Stimulated activated CD4-positive, alpha-beta T cell treated with anti-CD3 and anti-CD28 coated beads, Interleukin-1b, Interleukin-23, amount 100 ng/mL, for 1 hour (primary cell): ENCODE data around the gene CLDN19.
"Not testable (repeated sequence)": the region's sequence is repeated elsewhere in the genome, so short reads cannot be mapped to it uniquely, and the experiment has no call there.

ENCODE experiments used
- DNase-seq, 2 donors: peaks; one replicate each; pipeline ENCODE4 v3.0.0-alpha.2; 2020; ENCODE audit warnings: low read depth in 2 of 2

The CLDN19 gene

DNA sequence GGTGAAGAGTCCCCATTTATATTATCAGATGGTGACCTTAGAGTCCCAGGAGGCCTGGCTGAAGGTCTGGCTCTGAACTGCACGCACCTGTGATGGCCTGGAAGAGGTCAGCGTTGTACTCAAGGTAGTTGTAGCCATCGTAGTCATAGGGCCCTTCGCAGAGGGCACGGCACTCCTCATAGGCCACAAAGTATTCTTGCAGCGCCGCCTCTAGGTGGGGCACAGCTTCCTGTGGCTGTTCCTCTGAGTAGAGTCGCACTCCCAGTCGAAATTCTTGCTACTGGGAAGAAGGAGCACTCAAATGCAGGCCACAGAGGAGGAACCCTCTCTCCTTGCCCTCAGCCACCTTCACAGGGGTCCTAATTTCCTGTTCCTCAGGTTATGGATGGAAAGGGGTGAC lies 19.1 kb upstream of the CLDN19 start:
- DNase-seq: no peak

DNA sequence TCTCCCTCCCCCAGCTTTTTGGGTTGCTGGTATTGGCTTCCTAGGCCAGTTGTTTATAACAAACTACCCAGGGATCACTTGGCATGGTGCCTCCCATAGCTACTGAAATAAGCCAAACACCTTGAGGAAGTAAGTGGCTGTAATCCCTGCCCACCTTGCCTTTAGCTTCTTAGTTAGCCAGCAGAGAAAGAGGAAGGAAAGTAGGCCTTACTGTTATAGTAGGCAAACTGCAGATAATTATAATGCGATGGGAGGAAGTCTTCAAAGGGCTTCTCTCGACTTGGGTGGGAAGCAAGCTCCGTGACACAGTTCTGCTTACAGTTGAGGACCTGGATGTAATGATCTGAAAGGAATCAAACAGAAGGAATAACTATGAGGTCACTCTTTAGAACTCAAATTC lies 18.6 kb upstream of the CLDN19 start:
- DNase-seq: no peak

DNA sequence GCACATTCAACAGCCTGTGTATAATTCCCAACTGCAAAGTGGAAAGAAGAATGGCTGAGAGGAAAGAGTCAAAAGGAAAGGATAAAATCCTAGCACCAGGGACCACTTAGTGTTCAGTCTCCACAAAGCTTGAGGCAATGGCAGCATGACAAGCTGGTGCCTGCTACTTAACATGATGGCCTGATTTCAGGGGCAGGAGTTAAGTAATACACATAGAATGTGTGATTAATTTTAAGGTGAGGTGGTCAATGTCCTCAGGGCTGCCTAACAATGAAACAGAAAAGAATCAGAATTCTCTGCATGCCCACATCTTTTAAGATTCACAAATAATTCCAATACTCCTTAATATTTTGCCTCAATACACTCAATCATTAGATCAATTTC lies 17.8 kb upstream of the CLDN19 start:
- DNase-seq: no peak

DNA sequence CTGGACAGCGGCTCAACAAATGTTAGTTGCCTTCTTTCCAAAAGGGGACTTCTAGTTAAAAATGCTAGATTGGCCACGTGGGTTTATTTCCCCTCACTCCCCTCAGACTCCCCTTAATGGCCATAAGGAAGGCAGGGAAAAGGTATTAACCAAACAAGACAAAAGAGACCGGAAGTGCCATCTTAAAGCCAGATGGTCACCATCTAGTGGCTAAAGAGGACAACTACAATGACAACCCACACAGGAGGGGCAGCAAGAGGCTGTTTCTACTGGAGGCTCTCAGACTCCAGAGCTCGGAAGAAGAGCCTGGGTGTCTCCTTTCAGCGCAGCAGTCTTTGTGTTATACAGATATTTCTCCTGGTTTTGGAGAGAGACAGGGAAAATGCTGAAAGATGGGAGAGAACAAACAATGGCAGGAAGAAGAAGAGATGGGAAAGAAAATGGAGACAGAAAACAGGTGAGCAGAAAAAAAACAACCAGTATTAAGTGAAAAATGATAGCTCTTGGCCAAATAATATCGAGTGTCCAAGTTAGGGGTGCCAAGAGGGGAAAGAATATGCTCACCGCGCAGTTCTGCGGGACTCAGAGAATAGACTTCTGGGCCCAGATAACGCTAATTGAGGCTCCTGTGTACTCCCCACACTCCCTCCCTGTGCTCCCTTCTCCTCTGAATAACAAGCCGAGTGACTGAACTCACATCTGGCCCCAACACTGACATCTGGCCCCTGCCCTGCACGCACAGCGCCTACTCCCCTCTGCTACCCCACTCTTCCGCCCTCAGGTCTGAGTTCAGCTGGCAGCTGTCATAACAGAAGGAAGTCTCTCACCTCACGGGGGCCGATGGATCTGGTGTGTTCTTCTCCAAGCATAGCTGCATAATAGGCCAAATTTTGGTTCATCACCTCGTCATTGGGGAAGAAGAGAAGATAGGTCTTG lies 17.2 kb upstream of the CLDN19 start:
- no peak for DNase-seq

DNA sequence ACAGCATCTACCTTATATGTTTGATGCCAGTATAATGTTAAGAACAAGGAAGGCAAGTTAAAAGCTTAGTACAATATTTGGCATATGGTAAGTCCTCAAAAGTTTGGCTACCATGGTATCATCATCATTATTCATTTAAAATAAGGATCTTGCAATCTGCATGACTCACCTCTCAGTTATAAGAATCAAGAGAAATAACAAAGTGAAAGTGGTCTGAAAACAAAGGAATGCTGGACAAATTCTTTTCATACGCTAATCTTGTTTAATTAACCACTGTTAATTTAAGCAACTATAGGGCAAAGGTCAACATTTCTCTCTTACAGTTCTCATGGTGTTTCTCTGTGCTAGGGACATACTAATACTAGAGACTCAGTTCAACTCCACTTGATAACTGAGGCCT lies 13.0 kb upstream of the CLDN19 start:
- no peak for DNase-seq

DNA sequence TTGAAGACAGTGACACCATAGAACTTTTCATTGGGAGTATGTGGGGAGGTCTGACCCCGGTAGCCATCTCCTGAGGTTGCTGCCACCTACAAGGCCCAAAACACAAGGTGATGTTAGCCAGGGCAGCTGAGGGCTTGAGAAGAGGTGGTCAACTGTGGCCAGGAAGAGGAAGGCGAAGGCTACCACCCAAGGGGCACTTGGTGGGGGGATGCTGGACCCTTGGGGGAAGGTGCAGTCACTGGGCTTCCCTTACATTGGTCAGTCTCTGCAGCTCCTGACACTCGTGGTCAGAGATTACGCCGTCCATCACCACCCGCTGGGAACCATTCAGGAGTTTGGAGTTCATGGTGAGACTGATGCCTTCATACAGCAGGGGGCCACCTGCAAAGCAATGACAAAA lies 12.2 kb upstream of the CLDN19 start:
- DNase-seq: no peak

DNA sequence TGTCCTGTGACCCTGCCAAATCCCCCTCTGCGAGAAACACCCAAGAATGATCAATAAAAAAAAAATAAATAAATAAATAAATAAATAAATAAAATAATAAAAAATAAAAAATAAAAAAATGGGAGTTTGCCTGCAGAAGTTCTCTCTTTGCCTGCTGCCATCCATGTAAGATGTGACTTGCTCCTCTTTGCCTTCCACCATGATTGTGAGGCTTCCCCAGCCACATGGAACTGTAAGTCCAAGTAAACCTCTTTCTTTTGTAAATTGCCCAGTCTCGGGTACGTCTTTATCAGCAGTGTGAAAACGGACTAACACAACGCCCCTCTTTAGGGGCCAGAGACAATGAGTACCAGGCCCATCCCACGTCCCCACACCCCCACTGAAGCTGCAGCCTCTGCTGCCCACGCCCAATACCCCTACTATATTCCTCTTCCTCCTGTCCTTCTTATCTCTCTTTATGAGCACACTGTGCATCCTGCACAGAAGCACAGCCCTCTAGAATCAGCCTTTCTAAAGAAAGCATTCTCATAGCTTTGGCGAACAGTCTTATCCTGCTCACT lies 11.6 kb upstream of the CLDN19 start:
- not testable (repeated sequence) for DNase-seq

DNA sequence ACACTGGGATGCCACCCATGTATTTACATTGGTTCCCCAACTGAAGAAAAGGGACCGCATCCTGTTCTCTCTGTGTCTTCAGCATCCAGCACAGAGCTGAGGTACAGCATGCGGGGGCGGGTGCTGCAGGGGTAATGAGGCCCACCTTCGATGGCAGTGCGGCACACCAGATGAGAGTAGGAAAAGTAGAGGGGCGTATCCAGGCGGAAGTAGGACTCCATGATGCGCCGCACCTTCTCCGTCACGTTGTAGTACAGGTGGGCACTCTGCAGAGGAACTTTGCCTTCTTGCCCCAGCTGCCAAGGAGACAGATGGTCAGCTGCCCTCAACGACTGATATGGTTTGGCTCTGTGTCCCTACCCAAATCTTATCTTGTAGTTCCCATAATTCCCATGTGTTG lies 10.0 kb upstream of the CLDN19 start:
- no peak for DNase-seq

DNA sequence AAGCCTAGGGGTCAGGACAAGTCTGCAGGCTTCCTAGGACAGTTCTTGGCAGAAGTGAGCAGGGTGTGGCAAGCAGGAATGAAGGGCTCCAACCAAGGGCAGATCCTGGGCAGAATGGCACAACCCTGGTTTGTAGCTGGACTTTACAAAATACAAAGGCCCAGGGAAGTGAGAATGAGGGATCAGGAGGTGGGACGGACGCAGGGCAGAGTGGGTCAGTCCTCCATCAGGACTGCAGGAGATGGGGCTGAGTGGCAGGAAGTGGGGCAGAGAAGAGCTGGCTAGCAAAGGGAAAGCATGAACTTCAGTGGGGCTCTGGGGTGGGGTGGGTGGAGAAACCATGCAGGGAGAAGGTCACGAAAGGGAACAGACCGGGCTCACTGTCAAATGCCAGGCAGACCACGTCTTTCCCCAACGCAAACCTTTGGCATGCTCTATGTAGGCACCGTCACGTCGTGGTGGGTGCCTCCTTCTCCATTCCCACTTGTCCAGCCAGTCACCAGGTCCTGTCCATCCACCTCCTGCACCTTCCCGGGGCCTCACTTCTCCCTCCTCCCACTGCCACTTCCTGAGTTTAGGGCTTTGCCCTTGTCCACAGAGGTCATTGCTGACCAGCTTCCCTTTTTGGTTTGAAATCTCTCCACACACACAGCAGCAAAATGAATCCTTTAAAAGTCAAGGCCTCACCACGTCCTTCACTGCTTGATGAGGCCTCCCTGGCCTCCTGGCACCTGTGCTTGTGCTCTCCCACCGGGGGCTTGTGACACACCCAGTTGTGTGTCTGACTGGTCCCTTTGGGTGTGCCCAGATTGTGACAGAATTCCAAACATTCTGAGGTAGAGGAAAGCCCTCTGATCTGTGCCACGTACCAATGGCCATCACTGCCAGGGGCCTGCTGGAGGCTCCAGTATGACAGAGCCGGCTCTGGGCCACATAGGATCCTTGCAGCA lies 8.7 kb upstream of the CLDN19 start:
- no peak for DNase-seq

DNA sequence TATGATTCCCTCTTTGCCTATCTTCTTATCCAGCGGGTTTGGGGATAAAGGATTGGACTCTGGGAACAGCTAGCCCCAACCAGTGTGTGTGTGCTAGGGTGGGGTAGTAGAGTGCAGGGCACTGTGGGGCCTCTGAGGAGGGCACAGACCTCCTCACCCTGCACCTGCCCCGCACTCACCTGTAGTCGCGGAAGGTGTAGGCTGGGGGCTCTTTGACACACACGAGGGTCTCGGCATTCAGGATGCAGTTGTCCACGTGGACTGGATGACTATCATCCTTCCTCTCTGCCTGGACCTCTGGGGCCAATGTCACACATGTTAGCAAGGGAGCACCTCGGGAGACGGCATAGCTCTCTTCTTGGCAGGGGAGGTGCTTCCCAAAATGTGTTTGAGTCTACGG lies 8.0 kb upstream of the CLDN19 start:
- DNase-seq: no peak

DNA sequence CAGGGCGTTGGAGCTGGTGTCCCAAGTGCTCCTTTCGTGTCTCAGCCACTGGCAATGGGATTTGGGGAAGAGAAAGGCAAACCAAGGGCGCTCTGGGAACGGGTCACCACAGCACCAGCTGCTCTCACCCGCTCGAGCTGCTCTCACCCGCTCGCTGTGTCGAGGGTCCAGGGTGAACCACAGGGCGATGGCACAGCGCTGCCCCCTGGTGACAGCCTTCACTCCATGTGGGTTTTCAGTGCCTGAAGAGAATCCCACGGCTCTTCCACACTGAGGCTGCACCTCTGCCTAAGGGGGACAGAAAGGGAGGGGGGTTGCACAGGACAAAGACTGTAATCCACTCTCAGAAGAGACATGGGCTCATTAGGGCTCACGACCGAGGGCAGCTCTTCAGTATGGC lies 7.1 kb upstream of the CLDN19 start:
- peak in 1 of 2 donors; percentile 27 for DNase-seq

DNA sequence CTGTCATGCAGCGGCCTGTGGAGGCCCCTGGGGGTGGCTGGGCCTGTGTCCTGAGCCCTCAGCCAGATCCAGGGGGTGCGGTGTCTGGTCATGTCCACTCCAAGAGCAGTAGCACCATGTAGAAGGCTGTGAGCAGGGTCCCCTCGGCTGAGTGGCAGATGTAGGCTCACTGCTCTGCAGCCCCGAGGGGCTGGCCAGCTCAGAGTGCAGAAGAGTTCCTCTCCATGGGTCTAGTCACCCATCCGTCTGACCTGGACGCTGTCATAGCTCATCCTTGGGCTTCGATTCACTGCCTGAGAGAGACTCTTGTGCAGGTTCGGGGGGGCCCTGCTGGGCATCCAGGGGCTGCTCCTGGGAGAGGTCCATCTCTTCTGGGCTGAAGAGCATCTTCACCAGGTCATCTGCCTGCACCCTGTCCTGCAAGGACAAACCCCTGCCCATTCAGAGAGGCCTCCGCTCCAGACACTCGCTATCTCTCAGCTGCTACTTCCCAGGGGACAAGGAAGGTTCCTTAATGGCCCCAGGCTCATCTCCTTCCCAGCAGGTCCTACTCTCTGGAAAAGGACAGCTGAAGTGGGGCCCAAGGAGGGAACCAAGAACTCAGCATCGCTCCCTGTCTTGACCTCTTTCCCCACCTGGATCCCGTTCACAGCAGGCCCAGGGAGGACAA lies 6.5 kb upstream of the CLDN19 start:
- no peak for DNase-seq

DNA sequence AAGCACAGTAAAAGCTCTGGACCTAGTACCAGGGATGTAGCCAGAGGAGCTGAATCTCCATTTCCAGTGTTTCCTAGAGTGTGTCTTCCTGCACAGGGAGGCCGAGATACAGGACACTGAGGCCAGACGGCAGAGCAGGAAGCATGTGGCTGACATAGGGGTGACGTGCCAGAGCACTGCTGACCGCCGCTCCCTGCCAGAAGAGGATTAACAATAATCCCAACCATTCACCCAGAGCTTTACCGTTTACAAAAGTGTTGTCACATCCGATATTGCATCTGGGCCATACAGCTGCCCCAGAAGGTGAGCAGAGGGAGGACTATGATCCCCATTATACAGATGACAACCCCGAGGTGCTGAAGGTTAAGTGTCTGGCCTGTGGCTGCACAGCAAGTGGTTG lies 5.8 kb upstream of the CLDN19 start:
- no peak for DNase-seq

DNA sequence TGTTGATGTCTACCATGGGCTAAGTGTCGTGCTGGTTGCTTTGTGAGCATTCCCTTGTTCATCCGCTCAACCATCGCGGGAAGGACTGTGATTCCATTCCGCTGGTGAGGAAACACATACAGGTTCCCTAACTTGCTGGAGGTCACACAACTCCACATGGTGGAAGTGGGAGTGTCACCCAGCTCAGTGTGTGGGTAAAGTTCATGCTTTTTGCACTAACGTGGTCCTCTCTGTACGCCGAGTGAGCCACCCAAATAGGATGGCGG lies 4.0 kb upstream of the CLDN19 start:
- DNase-seq: no peak

DNA sequence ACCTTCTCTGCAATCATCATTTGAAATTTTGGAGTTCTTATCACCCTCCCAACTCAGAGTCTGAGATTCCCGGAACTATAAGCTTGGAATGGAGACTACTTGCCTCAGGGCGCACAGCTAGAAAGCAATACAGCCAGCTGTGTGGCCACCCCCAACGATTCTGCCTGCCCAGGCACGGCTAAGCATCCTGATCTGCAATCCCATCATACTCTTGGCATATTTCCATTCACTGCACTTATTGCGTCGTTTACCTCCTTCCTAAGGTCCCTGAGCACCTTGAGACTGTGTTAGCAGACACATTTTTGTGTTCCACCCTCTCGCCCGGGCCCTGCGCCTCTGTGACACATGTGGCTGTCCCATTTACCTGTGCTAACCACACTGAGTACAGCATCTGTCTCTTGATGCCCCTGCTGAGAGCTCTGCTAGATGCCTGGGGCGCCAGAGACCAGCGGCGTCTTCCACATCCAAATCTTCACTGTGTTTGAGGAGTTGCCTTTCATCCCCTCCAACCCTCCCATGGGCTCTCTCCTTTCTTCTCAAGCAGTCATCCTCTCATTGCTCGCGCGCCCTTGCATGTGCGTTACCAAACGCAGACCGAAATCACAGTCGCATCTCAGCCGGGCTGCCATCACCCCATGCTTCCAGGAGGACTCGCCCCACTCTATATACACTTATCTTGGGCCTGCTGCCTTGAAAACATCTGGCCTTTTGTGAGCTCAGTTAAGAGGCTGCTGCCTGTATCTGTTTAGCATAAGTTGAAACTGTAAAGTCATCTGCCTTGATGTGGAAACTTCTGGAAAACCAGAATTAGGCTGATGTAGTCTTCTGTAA lies 3.5 kb upstream of the CLDN19 start:
- no peak for DNase-seq

DNA sequence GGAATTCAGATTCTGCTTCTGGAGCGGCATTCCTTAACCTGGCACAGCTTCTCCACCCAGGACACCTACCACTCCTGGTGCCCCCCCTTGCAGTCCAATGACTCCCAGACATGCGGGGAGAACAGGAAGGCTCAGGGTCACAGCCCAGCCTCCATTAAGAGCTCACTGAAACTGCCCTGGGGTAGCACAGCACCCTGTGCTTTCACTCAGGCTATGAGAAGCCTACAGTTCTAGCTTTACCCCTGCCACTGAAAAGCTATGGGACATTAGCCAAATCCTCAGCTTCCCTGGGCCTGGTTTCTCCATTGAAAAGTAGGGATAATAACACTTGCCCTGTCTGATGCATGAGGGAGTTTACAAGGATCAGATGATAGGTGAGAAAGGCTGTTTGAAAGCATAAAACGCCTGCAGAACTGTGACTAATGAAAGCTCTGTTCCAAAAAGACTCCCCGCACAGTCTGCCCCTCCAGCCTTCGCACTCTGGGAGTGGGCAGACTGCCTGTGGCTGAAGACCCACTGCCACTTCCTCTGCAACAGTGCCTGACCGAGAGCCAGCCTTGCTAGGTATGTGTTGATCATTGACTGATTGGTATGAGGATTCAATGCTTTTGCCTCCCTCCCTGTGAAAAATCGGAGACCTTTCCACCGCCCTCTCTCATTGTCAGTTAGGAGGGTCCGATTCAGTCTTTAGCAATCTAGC lies 2.7 kb upstream of the CLDN19 start:
- no peak for DNase-seq

DNA sequence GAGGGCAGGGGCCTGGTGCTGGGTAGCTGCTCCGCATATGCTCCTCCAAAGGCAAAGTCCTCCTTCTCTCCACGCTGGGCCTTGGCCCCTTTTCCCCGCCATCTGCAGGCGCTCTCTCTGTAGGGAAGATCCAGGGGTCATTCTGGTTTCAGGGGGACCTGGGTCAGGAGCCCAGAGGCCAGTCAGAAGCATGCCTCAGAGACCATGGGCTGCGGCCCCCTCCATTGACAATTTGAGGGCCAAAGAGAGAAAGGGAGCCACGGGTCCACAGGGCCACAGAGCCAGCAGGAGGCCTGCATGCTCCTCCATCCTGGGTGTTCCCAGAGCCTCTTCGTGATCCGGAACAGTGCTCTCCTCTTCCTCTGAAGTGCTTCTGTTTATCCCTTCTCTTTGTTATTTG lies 2.1 kb upstream of the CLDN19 start:
- no peak for DNase-seq

DNA sequence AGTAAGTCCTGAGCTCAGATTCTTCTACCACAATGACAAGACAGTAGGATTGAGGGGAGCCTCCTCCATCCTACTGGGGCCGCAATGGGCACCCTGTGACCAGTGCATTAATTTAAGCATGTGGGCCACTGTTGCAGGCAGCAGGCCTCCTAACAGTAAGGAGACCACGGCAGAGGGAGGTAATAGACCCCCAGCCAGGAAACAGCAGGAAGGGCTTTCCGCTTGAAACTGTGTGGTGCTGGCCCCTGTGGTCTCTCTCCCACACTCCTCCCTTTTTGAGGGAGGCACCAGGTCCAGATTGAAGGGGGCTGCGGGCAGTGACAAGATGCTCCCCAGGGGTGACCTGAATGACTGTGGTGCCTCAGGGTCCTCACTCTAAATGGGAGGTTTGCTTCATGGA lies 1.7 kb upstream of the CLDN19 start:
- no peak for DNase-seq

DNA sequence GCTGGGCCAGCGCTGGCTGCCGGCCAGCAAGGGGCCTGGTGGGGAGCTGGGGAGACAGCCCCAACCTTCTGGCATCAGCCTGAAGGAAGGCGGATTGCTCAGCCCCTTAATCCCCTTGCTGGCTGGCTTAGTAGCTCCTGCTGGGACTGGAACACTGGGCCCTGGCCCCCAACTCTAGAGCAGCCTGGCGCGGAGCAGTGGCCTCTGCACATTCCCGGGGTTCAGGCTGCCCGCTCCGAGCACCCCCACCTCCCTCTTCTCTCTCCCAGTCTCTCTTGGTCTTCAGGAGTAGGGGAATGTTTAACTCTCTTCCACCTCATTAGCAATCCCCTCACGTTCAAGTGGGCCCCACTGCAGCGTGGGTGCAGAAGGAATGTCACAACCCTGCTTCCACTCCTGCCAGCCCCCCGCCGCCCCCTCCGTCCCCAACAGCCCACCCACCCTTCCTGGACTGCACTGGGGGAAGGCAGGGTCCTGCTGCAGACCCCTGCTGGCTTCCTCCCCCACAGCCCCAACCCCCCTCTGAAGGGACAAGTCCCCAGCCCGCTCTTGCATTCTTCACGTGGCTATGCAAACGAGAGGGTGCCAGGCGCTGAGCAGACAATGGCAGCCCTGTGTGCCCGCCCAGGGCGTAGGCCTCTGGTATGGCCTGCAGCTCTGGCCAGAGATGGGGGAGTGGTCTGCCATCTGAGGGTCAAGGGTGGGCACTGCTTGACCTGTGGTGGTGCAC lies 980 bp upstream of the CLDN19 start:
- no peak for DNase-seq

DNA sequence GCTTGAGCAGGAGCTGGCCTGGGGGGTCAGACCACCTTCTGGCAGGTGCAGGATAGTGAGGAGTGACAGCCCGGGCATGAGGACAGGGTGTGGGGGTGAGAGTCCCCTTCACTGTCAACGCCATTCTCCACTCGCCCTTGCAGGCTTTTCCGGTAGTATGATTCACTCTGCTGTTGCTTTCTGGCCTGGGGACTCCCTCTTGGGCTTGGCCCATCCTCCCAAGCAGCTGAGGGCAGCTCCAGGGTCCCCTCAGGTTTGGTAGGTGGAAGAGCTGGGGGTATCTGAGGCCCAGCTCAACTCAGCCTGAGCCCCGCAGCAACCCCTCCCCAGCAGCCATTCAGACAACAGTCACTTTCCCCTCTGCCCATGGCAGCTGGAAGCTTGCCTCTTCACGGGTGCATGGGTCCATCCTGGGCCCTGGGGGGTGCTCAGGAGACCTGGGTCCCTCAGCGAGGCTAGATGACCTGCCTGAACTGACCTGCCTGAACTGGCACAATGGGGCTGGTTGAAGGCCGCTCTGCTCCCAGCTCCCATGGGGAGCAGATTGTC lies 1.3 kb downstream of the CLDN19 start:
- no peak for DNase-seq
